ENCODE data around the gene DNAJC10.

DNAJC10 gene

DNA sequence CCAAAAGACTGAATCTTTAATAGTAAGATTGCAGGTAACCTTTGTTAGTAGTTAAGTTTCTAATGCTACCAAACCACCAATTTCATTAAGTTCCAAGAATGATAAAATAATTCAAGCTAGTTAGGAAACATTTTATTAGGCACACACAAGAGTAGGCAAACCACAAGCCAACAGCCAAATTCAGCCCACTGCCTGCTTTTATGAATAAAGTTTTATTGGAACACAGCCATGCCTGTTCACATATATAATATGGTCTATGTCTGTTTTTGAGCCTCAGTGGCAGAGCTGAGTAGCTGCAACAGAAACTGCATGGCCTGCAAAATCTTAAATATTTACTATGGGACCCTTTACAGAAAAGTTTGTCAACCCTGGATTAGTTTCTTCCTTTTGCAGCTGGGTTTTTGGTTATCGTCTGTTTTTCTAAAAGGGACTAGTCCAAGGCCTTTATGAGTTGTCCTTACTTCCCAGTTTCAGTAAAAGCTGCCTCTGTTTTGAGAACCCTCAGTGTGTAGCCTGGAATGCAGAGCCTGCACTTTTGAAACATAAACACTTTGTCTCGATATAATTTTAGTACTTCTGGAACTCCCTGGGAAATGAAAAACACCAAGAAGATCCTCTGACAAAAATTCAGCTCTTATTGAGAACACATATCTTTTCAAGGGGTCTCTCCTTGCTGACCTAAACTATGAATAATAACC is 111.3 kb downstream of the DNAJC10 start:
- TF ChIP-seq CREB1 (IDR thresholded peaks at IDR 0.05; ENCODE audit: low read depth) (no peak), MAX (IDR thresholded peaks at IDR 0.05) (no peak), ZBTB7A (IDR thresholded peaks at IDR 0.05; ENCODE audit: low read depth) (no peak), EP300 (IDR thresholded peaks at IDR 0.05; ENCODE audit: borderline replicate concordance) (no peak), EGR1 (IDR thresholded peaks at IDR 0.05) (no peak), CEBPB (IDR thresholded peaks at IDR 0.05) (no peak), RAD21 (IDR thresholded peaks at IDR 0.05; ENCODE audit: low read depth) (no peak), FOXM1 (IDR thresholded peaks at IDR 0.05; ENCODE audit: borderline replicate concordance, low read depth) (no peak), NFIC (IDR thresholded peaks at IDR 0.05) (no peak)

- TF ChIP-seq CREB1 (IDR thresholded peaks at IDR 0.05; ENCODE audit: low read depth), result no peak
Observed at GRCh38 chr2:182831101-182831500, 115.0 kb downstream of the DNAJC10 start.

- TF ChIP-seq TAF1 (IDR thresholded peaks at IDR 0.05; ENCODE audit: low read depth) (no peak), CEBPB (IDR thresholded peaks at IDR 0.05) (no peak), RAD21 (IDR thresholded peaks at IDR 0.05; ENCODE audit: low read depth) (no peak), TEAD4 (IDR thresholded peaks at IDR 0.05) (no peak), CREB1 (IDR thresholded peaks at IDR 0.05; ENCODE audit: low read depth) (no peak), EGR1 (IDR thresholded peaks at IDR 0.05) (no peak), TCF12 (IDR thresholded peaks at IDR 0.05; ENCODE audit: low read depth) (no peak), EP300 (IDR thresholded peaks at IDR 0.05; ENCODE audit: borderline replicate concordance) (no peak), NFIC (IDR thresholded peaks at IDR 0.05) (no peak), YY1 (IDR thresholded peaks at IDR 0.05; ENCODE audit: low read depth) (no peak), FOXM1 (IDR thresholded peaks at IDR 0.05; ENCODE audit: borderline replicate concordance, low read depth) (no peak), ZBTB7A (IDR thresholded peaks at IDR 0.05; ENCODE audit: low read depth) (no peak), MAX (IDR thresholded peaks at IDR 0.05) (no peak)
- TF ChIP-seq, protein P1, sequence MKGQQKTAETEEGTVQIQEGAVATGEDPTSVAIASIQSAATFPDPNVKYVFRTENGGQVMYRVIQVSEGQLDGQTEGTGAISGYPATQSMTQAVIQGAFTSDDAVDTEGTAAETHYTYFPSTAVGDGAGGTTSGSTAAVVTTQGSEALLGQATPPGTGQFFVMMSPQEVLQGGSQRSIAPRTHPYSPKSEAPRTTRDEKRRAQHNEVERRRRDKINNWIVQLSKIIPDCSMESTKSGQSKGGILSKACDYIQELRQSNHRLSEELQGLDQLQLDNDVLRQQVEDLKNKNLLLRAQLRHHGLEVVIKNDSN (IDR thresholded peaks at IDR 0.05), result no peak
- TF ChIP-seq, protein P2, sequence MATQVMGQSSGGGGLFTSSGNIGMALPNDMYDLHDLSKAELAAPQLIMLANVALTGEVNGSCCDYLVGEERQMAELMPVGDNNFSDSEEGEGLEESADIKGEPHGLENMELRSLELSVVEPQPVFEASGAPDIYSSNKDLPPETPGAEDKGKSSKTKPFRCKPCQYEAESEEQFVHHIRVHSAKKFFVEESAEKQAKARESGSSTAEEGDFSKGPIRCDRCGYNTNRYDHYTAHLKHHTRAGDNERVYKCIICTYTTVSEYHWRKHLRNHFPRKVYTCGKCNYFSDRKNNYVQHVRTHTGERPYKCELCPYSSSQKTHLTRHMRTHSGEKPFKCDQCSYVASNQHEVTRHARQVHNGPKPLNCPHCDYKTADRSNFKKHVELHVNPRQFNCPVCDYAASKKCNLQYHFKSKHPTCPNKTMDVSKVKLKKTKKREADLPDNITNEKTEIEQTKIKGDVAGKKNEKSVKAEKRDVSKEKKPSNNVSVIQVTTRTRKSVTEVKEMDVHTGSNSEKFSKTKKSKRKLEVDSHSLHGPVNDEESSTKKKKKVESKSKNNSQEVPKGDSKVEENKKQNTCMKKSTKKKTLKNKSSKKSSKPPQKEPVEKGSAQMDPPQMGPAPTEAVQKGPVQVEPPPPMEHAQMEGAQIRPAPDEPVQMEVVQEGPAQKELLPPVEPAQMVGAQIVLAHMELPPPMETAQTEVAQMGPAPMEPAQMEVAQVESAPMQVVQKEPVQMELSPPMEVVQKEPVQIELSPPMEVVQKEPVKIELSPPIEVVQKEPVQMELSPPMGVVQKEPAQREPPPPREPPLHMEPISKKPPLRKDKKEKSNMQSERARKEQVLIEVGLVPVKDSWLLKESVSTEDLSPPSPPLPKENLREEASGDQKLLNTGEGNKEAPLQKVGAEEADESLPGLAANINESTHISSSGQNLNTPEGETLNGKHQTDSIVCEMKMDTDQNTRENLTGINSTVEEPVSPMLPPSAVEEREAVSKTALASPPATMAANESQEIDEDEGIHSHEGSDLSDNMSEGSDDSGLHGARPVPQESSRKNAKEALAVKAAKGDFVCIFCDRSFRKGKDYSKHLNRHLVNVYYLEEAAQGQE (IDR thresholded peaks at IDR 0.05; ENCODE audit: low read depth), result no peak
Observed at GRCh38 chr2:182831921-182832320, 115.9 kb downstream of the DNAJC10 start.

- TF ChIP-seq TCF12 (IDR thresholded peaks at IDR 0.05; ENCODE audit: low read depth), result no peak
Observed at GRCh38 chr2:182833084-182833854, 117.2 kb downstream of the DNAJC10 start.

- TF ChIP-seq EP300 (IDR thresholded peaks at IDR 0.05; ENCODE audit: borderline replicate concordance) (no peak), ZBTB7A (IDR thresholded peaks at IDR 0.05; ENCODE audit: low read depth) (no peak), NFIC (IDR thresholded peaks at IDR 0.05) (no peak), FOXM1 (IDR thresholded peaks at IDR 0.05; ENCODE audit: borderline replicate concordance, low read depth) (no peak), RAD21 (IDR thresholded peaks at IDR 0.05; ENCODE audit: low read depth) (no peak)
- TF ChIP-seq, protein P1 (IDR thresholded peaks at IDR 0.05), result no peak
Observed at GRCh38 chr2:182834293-182834692, 118.2 kb downstream of the DNAJC10 start.

DNA sequence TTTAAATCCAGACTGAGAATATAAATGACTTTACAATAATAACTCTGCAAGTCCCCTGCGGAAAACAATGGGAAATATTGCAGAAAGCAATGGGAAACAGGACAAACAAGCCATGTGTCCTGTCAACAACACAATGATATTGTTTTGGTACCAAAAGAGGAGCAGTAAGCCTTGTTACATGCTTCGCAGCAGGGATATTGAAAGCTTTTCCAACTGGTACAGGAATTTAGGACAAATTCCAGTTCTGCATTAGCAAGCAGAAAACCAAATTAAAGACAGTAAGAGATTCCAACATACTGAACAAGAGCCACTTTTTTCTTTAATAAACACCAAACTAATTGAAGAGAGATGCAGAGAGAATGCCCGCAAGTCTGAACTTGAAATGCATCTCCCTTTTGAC is 120.4 kb downstream of the DNAJC10 start:
- TF ChIP-seq TAF1 (IDR thresholded peaks at IDR 0.05; ENCODE audit: low read depth) (no peak), RAD21 (IDR thresholded peaks at IDR 0.05; ENCODE audit: low read depth) (no peak), YY1 (IDR thresholded peaks at IDR 0.05; ENCODE audit: low read depth) (no peak), FOXM1 (IDR thresholded peaks at IDR 0.05; ENCODE audit: borderline replicate concordance, low read depth) (no peak), EP300 (IDR thresholded peaks at IDR 0.05; ENCODE audit: borderline replicate concordance) (no peak), CREB1 (IDR thresholded peaks at IDR 0.05; ENCODE audit: low read depth) (no peak), CEBPB (IDR thresholded peaks at IDR 0.05) (no peak), TCF12 (IDR thresholded peaks at IDR 0.05; ENCODE audit: low read depth) (no peak), EGR1 (IDR thresholded peaks at IDR 0.05) (no peak), ZBTB7A (IDR thresholded peaks at IDR 0.05; ENCODE audit: low read depth) (no peak), NFIC (IDR thresholded peaks at IDR 0.05) (no peak), MAX (IDR thresholded peaks at IDR 0.05) (no peak), TEAD4 (IDR thresholded peaks at IDR 0.05) (no peak)
- TF ChIP-seq, protein P1 (IDR thresholded peaks at IDR 0.05), result no peak
- TF ChIP-seq, protein P2 (IDR thresholded peaks at IDR 0.05; ENCODE audit: low read depth), result no peak
